Mesendoderm (in vitro differentiated cells): ENCODE data around the gene GRK1.
A peak's percentile ranks its signal among the peaks of the same experiment; 100 is the strongest.

ENCODE experiments used
- DNase-seq: peaks from one replicate; pipeline ENCODE4 v3.0.0; 2013
- H2AK5ac ChIP-seq: 2 replicates; pipeline ENCODE4 v1.6.1; 2013; ENCODE audit warnings: low read length, inconsistent platforms
- H2BK120ac ChIP-seq: 2 replicates; pipeline ENCODE4 v1.6.1; 2013; ENCODE audit warnings: low read depth, mild to moderate bottlenecking, low read length, moderate library complexity, mixed read lengths
- H2BK15ac ChIP-seq: replicated peaks from 2 replicates; pipeline ENCODE4 v1.6.1; 2013; ENCODE audit warnings: low read depth, mild to moderate bottlenecking, moderate library complexity
- H2BK5ac ChIP-seq: 2 replicates; pipeline ENCODE4 v1.6.1; 2013; ENCODE audit warnings: low read length, inconsistent platforms
- H3K18ac ChIP-seq: 2 replicates; pipeline ENCODE4 v1.6.1; 2013; ENCODE audit warnings: mild to moderate bottlenecking, low read length, mixed read lengths
- H3K23ac ChIP-seq: one replicate; pipeline ENCODE4 v1.6.1; 2013; ENCODE audit warnings: low read length
- H3K27ac ChIP-seq: 2 replicates; pipeline ENCODE4 v1.5.1; 2013; ENCODE audit warnings: low read depth, mild to moderate bottlenecking, inconsistent platforms, low read length, moderate library complexity
- H3K27me3 ChIP-seq: 2 replicates; pipeline ENCODE4 v1.6.1; 2013; ENCODE audit warnings: low read length, control low read depth, mild to moderate bottlenecking, inconsistent platforms; ENCODE audit not compliant: insufficient read depth, poor library complexity
- H3K36me3 ChIP-seq: 2 replicates; pipeline ENCODE4 v1.6.1; 2013; ENCODE audit warnings: low read length, inconsistent platforms; ENCODE audit not compliant: control insufficient read depth, insufficient read depth
- H3K4ac ChIP-seq: one replicate; pipeline ENCODE4 v1.6.1; 2013; ENCODE audit warnings: low read depth, mild to moderate bottlenecking, low read length, moderate library complexity
- H3K4me1 ChIP-seq: 2 replicates; pipeline ENCODE4 v1.6.1; 2013; ENCODE audit warnings: low read depth, low read length, inconsistent platforms; ENCODE audit not compliant: control insufficient read depth
- H3K4me2 ChIP-seq: 2 replicates; pipeline ENCODE4 v1.6.1; 2013; ENCODE audit warnings: low read length
- H3K4me3 ChIP-seq: 2 replicates; pipeline ENCODE4 v1.5.1; 2013; ENCODE audit warnings: mild to moderate bottlenecking, low read length
- H3K56ac ChIP-seq: one replicate; pipeline ENCODE4 v1.6.1; 2013; ENCODE audit warnings: low read length
- H3K79me1 ChIP-seq: 2 replicates; pipeline ENCODE4 v1.6.1; 2013; ENCODE audit warnings: low read length, inconsistent platforms
- H3K79me2 ChIP-seq: 2 replicates; pipeline ENCODE4 v1.6.1; 2013; ENCODE audit warnings: mild to moderate bottlenecking, low read length; ENCODE audit not compliant: control insufficient read depth, insufficient read depth
- H3K9ac ChIP-seq: 2 replicates; pipeline ENCODE4 v1.6.1; 2013; ENCODE audit warnings: low read length, inconsistent platforms
- H4K5ac ChIP-seq: one replicate; pipeline ENCODE4 v1.6.1; 2013; ENCODE audit warnings: low read length
- H4K8ac ChIP-seq: one replicate; pipeline ENCODE4 v1.6.1; 2013; ENCODE audit warnings: low read depth, mild to moderate bottlenecking, control low read depth, low read length, moderate library complexity
- WGBS: extraction: QIAGEN DNeasy Blood & Tissue Kit; methylation state at CpG from one replicate; pipeline ENCODE4 v1.1.7; 2013; ENCODE audit warnings: low lambda C conversion rate, missing lambda C conversion rate; ENCODE audit not compliant: insufficient coverage; ENCODE audit errors: extremely low coverage; 5-methylcytosine and 5-hydroxymethylcytosine counted together

Gene GRK1

GRCh38 chr13:113758651-113759524 is 91.9 kb downstream of the GRK1 start, which contains the start of gene TMEM255B:
TMEM255B (plus strand) TSS chr13:113759226; CDS start chr13:113759270, 44 bp downstream.
- Histone ChIP-seq H3K4me3 (peak within 1 kb of the TSS; percentile 41), H2BK120ac (no peak within 1 kb of the TSS), H3K18ac (no peak within 1 kb of the TSS), H3K36me3 (no peaks in the 10 kb centered on the region), H3K4ac (no peak within 1 kb of the TSS), H3K27me3 (peaks cover 14% of the 10 kb centered on the region), H4K5ac (no peak within 1 kb of the TSS), H2AK5ac (no peak within 1 kb of the TSS), H3K23ac (no peak within 1 kb of the TSS), H3K4me2 (peak within 1 kb of the TSS; percentile 83), H3K4me1 (no peaks in the 10 kb centered on the region), H2BK15ac (no peak within 1 kb of the TSS), H3K27ac (no peak within 1 kb of the TSS), H3K79me1 (no peaks in the 10 kb centered on the region), H3K9ac (peak within 1 kb of the TSS; percentile 66), H4K8ac (no peak within 1 kb of the TSS), H3K56ac (peak within 1 kb of the TSS; percentile 82), H2BK5ac (no peak within 1 kb of the TSS), H3K79me2 (no peaks in the 10 kb centered on the region)
- peak; percentile 77 for DNase-seq
- no CpG with 5 or more reads among the region's 80 CpGs for WGBS

- Histone ChIP-seq H3K56ac (peak overlapping the region; percentile 58), H3K4ac (no peak overlapping the region), H3K27me3 (peaks cover 14% of the 10 kb centered on the region), H2BK120ac (no peak overlapping the region), H2AK5ac (no peak overlapping the region), H3K4me3 (peak overlapping the region; percentile 41), H4K8ac (no peak overlapping the region), H3K9ac (peak overlapping the region; percentile 31), H3K36me3 (no peaks in the 10 kb centered on the region), H2BK15ac (no peak overlapping the region), H3K4me1 (no peaks in the 10 kb centered on the region), H3K4me2 (peak overlapping the region; percentile 83), H3K27ac (no peak overlapping the region), H3K79me1 (no peaks in the 10 kb centered on the region), H3K18ac (no peak overlapping the region), H3K23ac (no peak overlapping the region), H4K5ac (no peak overlapping the region), H3K79me2 (no peaks in the 10 kb centered on the region), H2BK5ac (no peak overlapping the region)
- no CpG with 5 or more reads among the region's 26 CpGs for WGBS
- peak; percentile 18 for DNase-seq
These were observed 92.6 kb downstream of the GRK1 start for GRCh38 chr13:113759525-113760137.

GRCh38 chr13:113761136-113761535 is 94.1 kb downstream of the GRK1 start:
- H3K4me2 ChIP-seq = no peak overlapping the region
- no peak overlapping the region for H3K23ac ChIP-seq
- no CpG with 5 or more reads among the region's 7 CpGs for WGBS
- H4K5ac ChIP-seq = no peak overlapping the region
- no peak overlapping the region for H3K9ac ChIP-seq
- H3K4me3 ChIP-seq = no peak overlapping the region
- H2BK5ac ChIP-seq = no peak overlapping the region
- H3K79me1 ChIP-seq = no peaks in the 10 kb centered on the region
- no peak overlapping the region for H3K18ac ChIP-seq
- H3K4ac ChIP-seq = no peak overlapping the region
- H3K27ac ChIP-seq = no peak overlapping the region
- H4K8ac ChIP-seq = no peak overlapping the region
- DNase-seq = no peak
- H3K4me1 ChIP-seq = no peaks in the 10 kb centered on the region
- no peaks in the 10 kb centered on the region for H3K79me2 ChIP-seq
- no peaks in the 10 kb centered on the region for H3K36me3 ChIP-seq
- peaks cover 14% of the 10 kb centered on the region for H3K27me3 ChIP-seq
- H2BK15ac ChIP-seq = no peak overlapping the region
- H2BK120ac ChIP-seq = no peak overlapping the region
- no peak overlapping the region for H2AK5ac ChIP-seq
- H3K56ac ChIP-seq = no peak overlapping the region

GRCh38 chr13:113762075-113762474 is 95.1 kb downstream of the GRK1 start:
- no peak overlapping the region for H3K4ac ChIP-seq
- H2BK15ac ChIP-seq = no peak overlapping the region
- peaks cover 14% of the 10 kb centered on the region for H3K27me3 ChIP-seq
- no peaks in the 10 kb centered on the region for H3K79me1 ChIP-seq
- no peaks in the 10 kb centered on the region for H3K4me1 ChIP-seq
- no peaks in the 10 kb centered on the region for H3K79me2 ChIP-seq
- no peak overlapping the region for H3K4me2 ChIP-seq
- H2BK120ac ChIP-seq = no peak overlapping the region
- WGBS = no CpG with 5 or more reads among the region's 2 CpGs
- no peak overlapping the region for H3K18ac ChIP-seq
- H3K23ac ChIP-seq = no peak overlapping the region
- no peak overlapping the region for H3K27ac ChIP-seq
- no peak overlapping the region for H2AK5ac ChIP-seq
- H3K4me3 ChIP-seq = no peak overlapping the region
- no peak overlapping the region for H4K8ac ChIP-seq
- no peak overlapping the region for H3K56ac ChIP-seq
- no peak overlapping the region for H3K9ac ChIP-seq
- no peak overlapping the region for H4K5ac ChIP-seq
- no peak for DNase-seq
- H2BK5ac ChIP-seq = no peak overlapping the region
- no peaks in the 10 kb centered on the region for H3K36me3 ChIP-seq

GRCh38 chr13:113762538-113762937 is 95.5 kb downstream of the GRK1 start:
- Histone ChIP-seq H2AK5ac (no peak overlapping the region), H2BK15ac (no peak overlapping the region), H3K4me3 (no peak overlapping the region), H3K79me2 (no peaks in the 10 kb centered on the region), H3K79me1 (no peaks in the 10 kb centered on the region), H3K23ac (no peak overlapping the region), H3K4me2 (no peak overlapping the region), H2BK5ac (no peak overlapping the region), H3K18ac (no peak overlapping the region), H3K27ac (no peak overlapping the region), H3K36me3 (no peaks in the 10 kb centered on the region), H3K56ac (no peak overlapping the region), H4K5ac (no peak overlapping the region), H3K27me3 (peaks cover 14% of the 10 kb centered on the region), H2BK120ac (no peak overlapping the region), H3K4ac (no peak overlapping the region), H4K8ac (no peak overlapping the region), H3K9ac (no peak overlapping the region), H3K4me1 (no peaks in the 10 kb centered on the region)
- no CpG with 5 or more reads among the region's 11 CpGs for WGBS
- peak; percentile 11 for DNase-seq
